Nephron (organoid): ENCODE results near the gene SOX11.

Experiments
- H3K27ac Mint-ChIP-seq, 3 experiments: 2 replicates each; pipeline ENCODE4 v1.8.0; 2020; ENCODE audit warnings: mixed read lengths in 3 of 3, mild to moderate bottlenecking in 2 of 3, moderate library complexity in 1 of 3
- H3K27me3 Mint-ChIP-seq: 2 replicates; pipeline ENCODE4 v1.8.0; 2021; ENCODE audit warnings: low read depth, mild to moderate bottlenecking, moderate library complexity, mixed read lengths
- H3K36me3 Mint-ChIP-seq: 2 replicates; pipeline ENCODE4 v1.8.0; 2020; ENCODE audit warnings: low read depth, mixed read lengths
- H3K4me1 Mint-ChIP-seq: 2 replicates; pipeline ENCODE4 v1.8.0; 2020; ENCODE audit warnings: mixed read lengths
- H3K4me3 Mint-ChIP-seq, 3 experiments: 2 replicates each; pipeline ENCODE4 v1.8.0; 2020; ENCODE audit warnings: mild to moderate bottlenecking in 3 of 3, mixed read lengths in 3 of 3, moderate library complexity in 2 of 3
- H3K9me3 Mint-ChIP-seq: 2 replicates; pipeline ENCODE4 v1.8.0; 2020; ENCODE audit warnings: mixed read lengths
- CTCF ChIP-seq, 3 experiments: fragments of 200-600 bp; sonication (generic); IDR thresholded peaks; one replicate each; pipeline ENCODE4 v1.5.0; 2021; ENCODE audit warnings: antibody characterized with exemption in 3 of 3; ENCODE audit not compliant: unreplicated experiment in 3 of 3

Gene SOX11

GRCh38 chr2:5697562-5697961, 5.4 kb downstream of the SOX11 start:
- TF ChIP-seq CTCF (IDR thresholded peaks at IDR 0.05; ENCODE audit: unreplicated experiment in 3 of 3), result no peak
- no peaks in the 10 kb centered on the region for H3K9me3 Mint-ChIP-seq
- peaks cover 18% of the 10 kb centered on the region for H3K27me3 Mint-ChIP-seq
- peaks cover 41% of the 10 kb centered on the region for H3K36me3 Mint-ChIP-seq
- peak overlapping the region; percentile 72 to 87 (median 84) for H3K4me3 Mint-ChIP-seq
- H3K4me1 Mint-ChIP-seq, result peaks cover 37% of the 10 kb centered on the region
- peak overlapping the region; percentile 39 to 90 (median 75) for H3K27ac Mint-ChIP-seq

DNA sequence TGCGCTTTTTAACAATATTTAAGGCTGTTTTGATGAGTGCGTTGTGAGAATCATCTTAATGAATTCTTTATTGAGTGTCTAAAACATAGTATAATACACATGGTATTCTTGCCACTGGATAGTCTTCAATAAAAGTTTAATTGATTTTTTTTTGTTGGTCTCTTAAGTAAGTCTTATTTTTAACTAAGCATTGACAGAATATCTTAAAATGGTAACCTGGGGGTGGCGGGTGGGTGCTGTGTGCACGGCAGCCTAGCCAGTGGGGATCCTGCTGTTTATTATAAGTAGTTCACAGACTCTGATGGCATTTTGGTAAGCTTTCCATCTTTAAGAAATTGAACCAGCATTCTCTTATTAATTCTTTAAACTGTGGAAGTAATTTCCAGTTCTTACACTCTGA, 6.0 kb downstream of the SOX11 start:
- Mint-ChIP-seq H3K27me3 (peaks cover 15% of the 10 kb centered on the region), H3K4me3 (peak overlapping the region; percentile 72 to 87 (median 84)), H3K27ac (peak overlapping the region; percentile 39 to 90 (median 75)), H3K36me3 (peaks cover 46% of the 10 kb centered on the region), H3K4me1 (peaks cover 37% of the 10 kb centered on the region), H3K9me3 (no peaks in the 10 kb centered on the region)
- no peak for TF ChIP-seq CTCF (IDR thresholded peaks at IDR 0.05; ENCODE audit: unreplicated experiment in 3 of 3)

- no peak overlapping the region for H3K27ac Mint-ChIP-seq
- H3K4me3 Mint-ChIP-seq, result peak overlapping the region in 1 of 3 experiments; percentile 76
- peaks cover 9% of the 10 kb centered on the region for H3K27me3 Mint-ChIP-seq
- H3K4me1 Mint-ChIP-seq, result peaks cover 31% of the 10 kb centered on the region
- no peaks in the 10 kb centered on the region for H3K9me3 Mint-ChIP-seq
- H3K36me3 Mint-ChIP-seq, result peaks cover 43% of the 10 kb centered on the region
- TF ChIP-seq CTCF (IDR thresholded peaks at IDR 0.05; ENCODE audit: unreplicated experiment in 3 of 3), result no peak
Observed at GRCh38 chr2:5699963-5700362, 7.8 kb downstream of the SOX11 start.

- peaks cover 31% of the 10 kb centered on the region for H3K4me1 Mint-ChIP-seq
- no peak overlapping the region for H3K27ac Mint-ChIP-seq
- peaks cover 7% of the 10 kb centered on the region for H3K27me3 Mint-ChIP-seq
- H3K9me3 Mint-ChIP-seq, result no peaks in the 10 kb centered on the region
- TF ChIP-seq CTCF (IDR thresholded peaks at IDR 0.05; ENCODE audit: unreplicated experiment in 3 of 3), result no peak
- H3K36me3 Mint-ChIP-seq, result peaks cover 37% of the 10 kb centered on the region
- H3K4me3 Mint-ChIP-seq, result peak overlapping the region in 1 of 3 experiments; percentile 38
Observed at GRCh38 chr2:5700551-5700950, 8.4 kb downstream of the SOX11 start.

GRCh38 chr2:5701266-5701665, 9.1 kb downstream of the SOX11 start:
- Mint-ChIP-seq H3K4me3 (no peak overlapping the region), H3K9me3 (no peaks in the 10 kb centered on the region), H3K27ac (no peak overlapping the region), H3K36me3 (peaks cover 36% of the 10 kb centered on the region), H3K4me1 (peaks cover 31% of the 10 kb centered on the region), H3K27me3 (no peaks in the 10 kb centered on the region)
- TF ChIP-seq CTCF (IDR thresholded peaks at IDR 0.05; ENCODE audit: unreplicated experiment in 3 of 3), result no peak

DNA sequence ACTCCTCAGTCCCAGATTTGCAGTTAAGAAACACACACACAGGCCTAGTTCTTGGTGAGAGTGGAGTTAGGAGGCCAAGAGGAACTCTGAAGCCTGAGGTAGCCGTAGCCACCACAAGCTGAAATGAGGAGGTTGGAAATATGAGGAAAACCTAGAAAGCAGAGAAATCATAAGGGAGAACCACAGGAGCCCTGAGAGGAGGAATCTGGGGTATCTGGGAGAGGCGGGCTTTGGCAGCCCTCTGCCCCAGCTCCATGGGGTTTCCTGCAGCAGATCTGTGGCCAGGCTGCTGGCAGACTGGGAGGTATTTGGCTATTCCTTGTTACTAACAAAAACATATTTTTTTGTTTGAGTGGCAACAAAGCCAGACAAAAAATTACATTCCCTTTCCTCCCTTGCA, 11.0 kb downstream of the SOX11 start:
- Mint-ChIP-seq H3K9me3 (no peaks in the 10 kb centered on the region), H3K36me3 (peaks cover 32% of the 10 kb centered on the region), H3K4me3 (no peak overlapping the region), H3K4me1 (peaks cover 25% of the 10 kb centered on the region), H3K27me3 (peaks cover 1% of the 10 kb centered on the region), H3K27ac (no peak overlapping the region)
- TF ChIP-seq CTCF (IDR thresholded peaks at IDR 0.05; ENCODE audit: unreplicated experiment in 3 of 3), result no peak
